ENCODE results near the gene GRAMD2A. TPM values are rescaled to one million over a fixed set of nuclear protein-coding genes. Genes with fewer than 3 reads are reported as not detected.

The GRAMD2A gene
- total RNA-seq, 2 experiments from 2014 or later, result not detected

GRCh38 chr15:72128359-72128758 is 69.2 kb downstream of the GRAMD2A start:
- Mint-ChIP-seq H3K27ac (no peak overlapping the region), H3K9me3 (no peaks in the 10 kb centered on the region), H3K27me3 (no peaks in the 10 kb centered on the region), H3K36me3 (ENCODE audit: low read depth) (no peaks in the 10 kb centered on the region), H3K4me1 (no peaks in the 10 kb centered on the region), H3K4me3 (no peak overlapping the region)
- DNase-seq, result no peak
- ChIA-PET POLR2A (no interaction called here), CTCF (interaction anchor here (0.6 to 1.4 kb wide), 4 partner anchors 8 to 543 kb away, joined by 3 to 9 read pairs (median 3); no protein-coding TSS in a partner anchor)

GRCh38 chr15:72127724-72128322 is 69.8 kb downstream of the GRAMD2A start:
- Mint-ChIP-seq H3K4me1 (no peaks in the 10 kb centered on the region), H3K27ac (no peak overlapping the region), H3K36me3 (ENCODE audit: low read depth) (no peaks in the 10 kb centered on the region), H3K4me3 (no peak overlapping the region), H3K27me3 (no peaks in the 10 kb centered on the region), H3K9me3 (no peaks in the 10 kb centered on the region)
- no peak for DNase-seq
- ChIA-PET POLR2A (no interaction called here), CTCF (interaction anchor here (0.6 to 1.2 kb wide), 4 partner anchors 12 to 544 kb away, joined by 3 to 4 read pairs (median 3); no protein-coding TSS in a partner anchor)

- CTCF ChIA-PET, result interaction anchor here (1.2 kb wide), 1 partner anchor 10 kb away, joined by 3 read pairs; no protein-coding TSS in a partner anchor
- H3K4me3 Mint-ChIP-seq, result no peak overlapping the region
- H3K9me3 Mint-ChIP-seq, result no peaks in the 10 kb centered on the region
- H3K4me1 Mint-ChIP-seq, result peaks cover 5% of the 10 kb centered on the region
- POLR2A ChIA-PET, result no interaction called here
- H3K27ac Mint-ChIP-seq, result no peak overlapping the region
- no peaks in the 10 kb centered on the region for H3K36me3 Mint-ChIP-seq (ENCODE audit: low read depth)
- DNase-seq, result no peak
- no peaks in the 10 kb centered on the region for H3K27me3 Mint-ChIP-seq
Observed at GRCh38 chr15:72124218-72124617, 73.4 kb downstream of the GRAMD2A start.

GRCh38 chr15:72118017-72118978 is 79.3 kb downstream of the GRAMD2A start, which contains the start of the genes MYO9A and SENP8:
MYO9A (minus strand) TSS chr15:72118150; CDS start chr15:72046563, 71,587 bp downstream.
SENP8 (plus strand) TSS chr15:72118403; CDS start chr15:72139624, 21,221 bp downstream.
- Mint-ChIP-seq H3K36me3 (ENCODE audit: low read depth) (no peaks in the 10 kb centered on the region), H3K27me3 (peaks cover 11% of the 10 kb centered on the region), H3K4me3 (peak within 1 kb of the TSS; percentile 95), H3K4me1 (peaks cover 34% of the 10 kb centered on the region), H3K27ac (peak within 1 kb of the TSS; percentile 98), H3K9me3 (no peaks in the 10 kb centered on the region)
- ChIA-PET POLR2A (interaction anchor here (0.6 kb wide), 1 partner anchor 60 kb away, joined by 4 read pairs; no protein-coding TSS in a partner anchor), CTCF (no interaction called here)
- DNase-seq, result peak; percentile 98

- ChIA-PET POLR2A (interaction anchor here (0.6 kb wide), 1 partner anchor 61 kb away, joined by 4 read pairs; no protein-coding TSS in a partner anchor), CTCF (no interaction called here)
- peak overlapping the region; percentile 98 for H3K27ac Mint-ChIP-seq
- peak overlapping the region; percentile 95 for H3K4me3 Mint-ChIP-seq
- H3K36me3 Mint-ChIP-seq (ENCODE audit: low read depth), result no peaks in the 10 kb centered on the region
- peaks cover 11% of the 10 kb centered on the region for H3K27me3 Mint-ChIP-seq
- DNase-seq, result peak; percentile 71
- H3K9me3 Mint-ChIP-seq, result no peaks in the 10 kb centered on the region
- peaks cover 35% of the 10 kb centered on the region for H3K4me1 Mint-ChIP-seq
Observed at GRCh38 chr15:72117486-72118016, 80.0 kb downstream of the GRAMD2A start.

GRCh38 chr15:72116731-72117485 is 80.7 kb downstream of the GRAMD2A start:
- peaks cover 35% of the 10 kb centered on the region for H3K4me1 Mint-ChIP-seq
- H3K27me3 Mint-ChIP-seq, result peaks cover 11% of the 10 kb centered on the region
- POLR2A ChIA-PET, result no interaction called here
- H3K9me3 Mint-ChIP-seq, result no peaks in the 10 kb centered on the region
- DNase-seq, result no peak
- peak overlapping the region; percentile 95 for H3K4me3 Mint-ChIP-seq
- CTCF ChIA-PET, result no interaction called here
- H3K36me3 Mint-ChIP-seq (ENCODE audit: low read depth), result no peaks in the 10 kb centered on the region
- H3K27ac Mint-ChIP-seq, result peak overlapping the region; percentile 88

- Mint-ChIP-seq H3K27ac (no peak overlapping the region), H3K4me3 (no peak overlapping the region), H3K4me1 (peaks cover 23% of the 10 kb centered on the region), H3K36me3 (ENCODE audit: low read depth) (no peaks in the 10 kb centered on the region), H3K27me3 (peaks cover 11% of the 10 kb centered on the region), H3K9me3 (no peaks in the 10 kb centered on the region)
- POLR2A ChIA-PET, result interaction anchor here (0.7 kb wide), 1 partner anchor 60 kb away, joined by 3 read pairs; no protein-coding TSS in a partner anchor
- CTCF ChIA-PET, result no interaction called here
- DNase-seq, result no peak
Observed at GRCh38 chr15:72113347-72114031, 84.1 kb downstream of the GRAMD2A start.

GRCh38 chr15:72112805-72113204 is 84.8 kb downstream of the GRAMD2A start:
- Mint-ChIP-seq H3K36me3 (ENCODE audit: low read depth) (no peaks in the 10 kb centered on the region), H3K4me3 (no peak overlapping the region), H3K4me1 (peaks cover 23% of the 10 kb centered on the region), H3K27ac (no peak overlapping the region), H3K9me3 (no peaks in the 10 kb centered on the region), H3K27me3 (peaks cover 11% of the 10 kb centered on the region)
- ChIA-PET POLR2A (no interaction called here), CTCF (interaction anchor here (0.9 kb wide), 1 partner anchor 21 kb away, joined by 4 read pairs; no protein-coding TSS in a partner anchor)
- DNase-seq, result no peak

- no peaks in the 10 kb centered on the region for H3K36me3 Mint-ChIP-seq (ENCODE audit: low read depth)
- H3K9me3 Mint-ChIP-seq, result no peaks in the 10 kb centered on the region
- H3K27me3 Mint-ChIP-seq, result peaks cover 11% of the 10 kb centered on the region
- no peak for DNase-seq
- ChIA-PET CTCF (interaction anchor here (0.9 kb wide), 1 partner anchor 20 kb away, joined by 4 read pairs; no protein-coding TSS in a partner anchor), POLR2A (no interaction called here)
- no peak overlapping the region for H3K27ac Mint-ChIP-seq
- H3K4me3 Mint-ChIP-seq, result no peak overlapping the region
- H3K4me1 Mint-ChIP-seq, result peaks cover 22% of the 10 kb centered on the region
Observed at GRCh38 chr15:72112116-72112515, 85.5 kb downstream of the GRAMD2A start.

- no peak overlapping the region for H3K4me3 Mint-ChIP-seq
- no peak overlapping the region for H3K27ac Mint-ChIP-seq
- POLR2A ChIA-PET, result no interaction called here
- no peaks in the 10 kb centered on the region for H3K36me3 Mint-ChIP-seq (ENCODE audit: low read depth)
- peaks cover 4% of the 10 kb centered on the region for H3K27me3 Mint-ChIP-seq
- H3K9me3 Mint-ChIP-seq, result no peaks in the 10 kb centered on the region
- peaks cover 8% of the 10 kb centered on the region for H3K4me1 Mint-ChIP-seq
- no peak for DNase-seq
- CTCF ChIA-PET, result no interaction called here
Observed at GRCh38 chr15:72110355-72110754, 87.2 kb downstream of the GRAMD2A start.

Measured in activated CD4-positive, alpha-beta T cell treated with anti-CD3 and anti-CD28 coated beads, Interleukin-2, amount 10 ng/mL, durations not matched to agents 7 days and 5 days (primary cell).